PC-9 (cell line): ENCODE data around the gene TCP11L2. TPM values are rescaled to one million over a fixed set of nuclear protein-coding genes. Genes with fewer than 3 reads are reported as not detected.

Source experiments
- BruUV-seq: library from RNA; stranded (reverse); fragments of 400-500 nt; replicated peaks from 2 replicates; lab custom pipeline; 2021; lab: Mats Ljungman, UMichigan
- CTCF ChIA-PET: fragments of 300-600 bp; sonication (Branson Sonifier 250); formaldehyde crosslinking; loops from one replicate; lab custom pipeline; 2022; ENCODE audit warnings: antibody characterized with exemption; lab: Charles Lee
- POLR2A ChIA-PET: fragments of 300-600 bp; sonication (Branson Sonifier 250); formaldehyde crosslinking; loops from one replicate; lab custom pipeline; 2022; ENCODE audit warnings: antibody characterized with exemption; ENCODE audit not compliant: unreplicated experiment; lab: Charles Lee
- DNase-seq, 2 experiments: peaks; one replicate each; pipeline versions ENCODE4 v3.0.0 to v3.0.0-alpha.2; 2015 to 2022; ENCODE audit warnings: mixed read lengths in 1 of 2
- H2AFZ ChIP-seq: fragments of 200-600 bp; sonication (generic); 2 replicates; pipeline ENCODE4 v1.8.1; 2017; ENCODE audit warnings: antibody characterized with exemption
- H3F3A ChIP-seq: fragments of 200-600 bp; sonication (generic); 2 replicates; pipeline ENCODE4 v1.8.1; 2017; ENCODE audit warnings: antibody characterized with exemption, mild to moderate bottlenecking, low read depth; ENCODE audit not compliant: insufficient read depth
- H3K27ac ChIP-seq: fragments of 200-600 bp; sonication (generic); 2 replicates; pipeline ENCODE4 v1.6.1; 2016; ENCODE audit warnings: mixed run types
- H3K27me3 ChIP-seq: fragments of 200-600 bp; sonication (generic); 2 replicates; pipeline ENCODE4 v1.6.1; 2016; ENCODE audit warnings: low read depth, mixed run types; ENCODE audit not compliant: insufficient read depth
- H3K36me3 ChIP-seq: fragments of 200-600 bp; sonication (generic); 2 replicates; pipeline ENCODE4 v1.6.1; 2016; ENCODE audit warnings: low read depth, mixed run types
- H3K4me1 ChIP-seq: fragments of 200-600 bp; sonication (generic); replicated peaks from 2 replicates; pipeline ENCODE4 v1.6.1; 2016; ENCODE audit warnings: mixed run types; ENCODE audit not compliant: insufficient read depth
- H3K4me2 ChIP-seq: fragments of 200-600 bp; sonication (generic); 2 replicates; pipeline ENCODE4 v1.6.1; 2017; ENCODE audit warnings: mixed run types
- H3K4me3 ChIP-seq: fragments of 200-600 bp; sonication (generic); 2 replicates; pipeline ENCODE4 v1.6.1; 2016; ENCODE audit warnings: mixed run types
- H3K79me2 ChIP-seq: fragments of 200-600 bp; sonication (generic); 2 replicates; pipeline ENCODE4 v1.6.1; 2017; ENCODE audit warnings: low read depth, mixed run types
- H3K9me2 ChIP-seq: fragments of 200-600 bp; sonication (generic); 2 replicates; pipeline ENCODE4 v1.8.1; 2017; ENCODE audit warnings: mild to moderate bottlenecking; ENCODE audit not compliant: insufficient read depth
- H3K9me3 ChIP-seq: fragments of 200-600 bp; sonication (generic); 2 replicates; pipeline ENCODE4 v1.8.1; 2016; ENCODE audit warnings: low read depth; ENCODE audit not compliant: insufficient read depth
- H4K20me1 ChIP-seq: fragments of 200-600 bp; sonication (generic); 2 replicates; pipeline ENCODE4 v1.8.1; 2017; ENCODE audit not compliant: insufficient read depth
- EZH2 ChIP-seq: fragments of 200-600 bp; sonication (generic); IDR thresholded peaks from 2 replicates; pipeline ENCODE4 v1.8.0; 2017; ENCODE audit warnings: antibody characterized with exemption, low read depth
- intact Hi-C: fragments of 100-400 bp; cut with micrococcal nuclease; formaldehyde crosslinking; loops from one replicate; pipeline ENCODE4 v1.10.0; 2022; ENCODE audit not compliant: unreplicated experiment
- total RNA-seq: library from RNA; stranded (reverse); gene quantifications from 2 replicates; pipeline ENCODE4 v1.2.3, GENCODE V29; 2021
- TF ChIP-seq, protein P1 (sequence below): fragments of 200-600 bp; sonication (generic); conservative IDR thresholded peaks from 2 replicates; pipeline ENCODE4 v1.6.1; 2017; ENCODE audit warnings: mixed run types, antibody characterized with exemption, mild to moderate bottlenecking, moderate library complexity

TCP11L2 gene
- total RNA-seq, 1 experiment from 2014 or later: 34.6 TPM

DNA sequence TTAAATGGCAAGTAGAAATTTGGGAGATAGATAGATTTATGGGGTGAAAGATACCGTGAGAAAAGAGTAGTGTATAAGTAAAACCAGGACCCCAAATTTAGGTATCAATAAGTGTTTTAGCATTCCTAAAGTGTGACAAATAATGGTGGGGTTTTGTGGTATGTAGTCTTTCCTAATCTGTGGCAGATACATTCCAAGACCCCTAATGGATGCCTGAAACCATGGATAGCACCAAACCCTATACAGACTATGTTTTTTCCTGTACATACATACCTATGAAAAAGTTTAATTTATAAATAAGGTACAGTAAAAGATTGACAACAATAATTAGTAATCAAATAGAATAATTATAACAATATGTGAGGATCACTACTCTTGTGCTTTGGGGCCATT, 14.4 kb upstream of the TCP11L2 start:
- ChIA-PET CTCF (no interaction called here), POLR2A (no interaction called here)
- Histone ChIP-seq H3K9me2 (no peaks in the 10 kb centered on the region), H3K9me3 (no peaks in the 10 kb centered on the region; the same call in 1 of the 2 replicates), H3K79me2 (no peaks in the 10 kb centered on the region), H2AFZ (peak overlapping the region; percentile 19; the same call in 1 of the 2 replicates), H3K4me1 (peaks cover 40% of the 10 kb centered on the region), H3K36me3 (no peaks in the 10 kb centered on the region), H3K4me3 (no peak overlapping the region; the same call in 1 of the 2 replicates), H3K4me2 (peak overlapping the region; percentile 27), H3F3A (peaks cover 22% of the 10 kb centered on the region), H3K27ac (peak overlapping the region; percentile 98), H3K27me3 (no peaks in the 10 kb centered on the region), H4K20me1 (no peaks in the 10 kb centered on the region)
- intact Hi-C loops: no loop called here
- BruUV-seq: no TSS peak
- TF ChIP-seq, protein P1, sequence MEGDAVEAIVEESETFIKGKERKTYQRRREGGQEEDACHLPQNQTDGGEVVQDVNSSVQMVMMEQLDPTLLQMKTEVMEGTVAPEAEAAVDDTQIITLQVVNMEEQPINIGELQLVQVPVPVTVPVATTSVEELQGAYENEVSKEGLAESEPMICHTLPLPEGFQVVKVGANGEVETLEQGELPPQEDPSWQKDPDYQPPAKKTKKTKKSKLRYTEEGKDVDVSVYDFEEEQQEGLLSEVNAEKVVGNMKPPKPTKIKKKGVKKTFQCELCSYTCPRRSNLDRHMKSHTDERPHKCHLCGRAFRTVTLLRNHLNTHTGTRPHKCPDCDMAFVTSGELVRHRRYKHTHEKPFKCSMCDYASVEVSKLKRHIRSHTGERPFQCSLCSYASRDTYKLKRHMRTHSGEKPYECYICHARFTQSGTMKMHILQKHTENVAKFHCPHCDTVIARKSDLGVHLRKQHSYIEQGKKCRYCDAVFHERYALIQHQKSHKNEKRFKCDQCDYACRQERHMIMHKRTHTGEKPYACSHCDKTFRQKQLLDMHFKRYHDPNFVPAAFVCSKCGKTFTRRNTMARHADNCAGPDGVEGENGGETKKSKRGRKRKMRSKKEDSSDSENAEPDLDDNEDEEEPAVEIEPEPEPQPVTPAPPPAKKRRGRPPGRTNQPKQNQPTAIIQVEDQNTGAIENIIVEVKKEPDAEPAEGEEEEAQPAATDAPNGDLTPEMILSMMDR: no peak
- no peak for TF ChIP-seq EZH2
- no peak for DNase-seq

DNA sequence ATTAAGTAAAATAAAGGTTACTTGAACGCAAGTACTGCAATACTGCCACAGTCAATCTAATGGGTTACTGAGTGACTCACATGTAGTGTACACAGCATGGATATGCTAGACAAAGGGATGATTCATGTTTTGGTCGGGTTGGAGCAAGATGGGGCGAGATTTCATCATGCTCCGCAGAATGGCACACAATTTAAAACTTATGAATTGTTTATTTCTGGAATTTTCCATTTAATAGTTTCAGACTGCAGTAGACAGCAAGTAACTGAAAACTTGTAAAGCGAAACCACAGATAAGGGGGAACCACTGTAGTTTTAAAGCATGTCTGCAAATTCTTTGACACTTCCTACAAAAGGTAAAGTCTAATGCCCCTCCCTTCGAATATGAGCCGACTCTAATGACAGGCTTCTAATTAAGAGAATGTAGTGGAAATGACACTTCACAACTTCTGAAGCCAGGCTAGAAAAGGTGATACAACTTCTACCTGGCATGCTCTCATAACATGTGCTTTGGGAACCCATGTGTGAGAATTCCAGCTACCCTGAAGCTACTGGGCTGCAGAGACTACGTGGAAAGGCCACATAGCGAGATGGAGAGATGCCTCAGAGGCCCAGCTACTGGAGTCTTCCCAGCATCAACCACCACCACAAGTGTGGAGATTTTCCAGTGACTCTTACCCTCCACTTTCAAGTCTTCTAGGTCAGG, 13.9 kb upstream of the TCP11L2 start:
- CTCF ChIA-PET: interaction anchor here (0.6 kb wide), 1 partner anchor 732 kb away, joined by 3 read pairs; no protein-coding TSS in a partner anchor
- peak overlapping the region; percentile 98 for H3K27ac ChIP-seq

DNA sequence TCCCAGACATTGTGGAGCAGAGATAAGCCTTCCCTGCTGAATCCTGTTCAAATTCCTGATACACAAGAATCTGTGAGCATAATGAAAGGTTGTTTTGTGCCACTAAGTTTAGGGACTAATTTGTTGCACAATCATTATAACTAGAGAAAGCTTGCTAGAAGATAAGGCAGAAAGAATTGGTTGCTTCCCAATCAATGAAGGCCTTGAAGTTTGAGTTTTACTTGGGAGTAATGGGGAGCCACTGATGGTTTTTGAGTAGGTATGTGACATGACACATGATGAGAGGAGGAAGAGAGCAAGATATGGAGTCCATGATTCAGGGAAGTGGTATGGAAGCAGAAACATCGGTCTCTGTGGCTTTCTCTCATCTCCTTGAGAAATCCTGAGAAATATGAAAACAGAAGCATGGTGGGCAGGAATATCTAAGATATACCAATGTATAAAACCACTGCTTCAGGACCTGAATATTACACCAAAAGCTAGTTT, 13.3 kb upstream of the TCP11L2 start:
- H3K9me2 ChIP-seq: no peaks in the 10 kb centered on the region
- BruUV-seq: no TSS peak
- peak overlapping the region; percentile 27 for H3K4me2 ChIP-seq
- H3K27ac ChIP-seq: peak overlapping the region; percentile 98
- ChIA-PET POLR2A (no interaction called here), CTCF (interaction anchor here (0.6 kb wide), 1 partner anchor 733 kb away, joined by 3 read pairs; no protein-coding TSS in a partner anchor)
- H3K36me3 ChIP-seq: no peaks in the 10 kb centered on the region
- no peaks in the 10 kb centered on the region for H4K20me1 ChIP-seq
- H3K4me1 ChIP-seq: peaks cover 40% of the 10 kb centered on the region
- H3F3A ChIP-seq: peaks cover 22% of the 10 kb centered on the region
- peaks cover 2% of the 10 kb centered on the region for H3K9me3 ChIP-seq
- intact Hi-C loops: no loop called here
- no peak overlapping the region for H3K4me3 ChIP-seq
- TF ChIP-seq, protein P1: no peak
- no peak for TF ChIP-seq EZH2
- peak overlapping the region; percentile 78 for H2AFZ ChIP-seq
- H3K79me2 ChIP-seq: no peaks in the 10 kb centered on the region
- H3K27me3 ChIP-seq: no peaks in the 10 kb centered on the region
- no peak for DNase-seq

More for the DNA sequence above, 13.9 kb upstream of the TCP11L2 start:
- peak; percentile 41 to 91 for DNase-seq
- intact Hi-C loops: no loop called here
- Histone ChIP-seq H3K9me3 (no peaks in the 10 kb centered on the region; the same call in 1 of the 2 replicates), H3K27me3 (no peaks in the 10 kb centered on the region), H3K36me3 (no peaks in the 10 kb centered on the region), H3K4me1 (peaks cover 40% of the 10 kb centered on the region), H3F3A (peaks cover 22% of the 10 kb centered on the region), H3K9me2 (no peaks in the 10 kb centered on the region), H3K4me3 (no peak overlapping the region), H4K20me1 (no peaks in the 10 kb centered on the region), H3K4me2 (peak overlapping the region; percentile 27), H3K79me2 (no peaks in the 10 kb centered on the region), H2AFZ (peak overlapping the region; percentile 78)
- TF ChIP-seq EZH2: no peak
- TF ChIP-seq, protein P1: no peak
- POLR2A ChIA-PET: no interaction called here
- BruUV-seq: no TSS peak
